Measurements from ENCODE around the gene DDX50.
A peak's percentile ranks its signal among the peaks of the same experiment; 100 is the strongest.

Gene DDX50

GRCh38 chr10:68878496-68878895 lies 22.6 kb upstream of the DDX50 start:
- no peak overlapping the region for H3K4me3 ChIP-seq (ENCODE audit: control insufficient read depth in 1 of 7, extremely low read depth in 1 of 7, insufficient read depth in 4 of 7, low read depth in 2 of 7, low read length in 6 of 7)
- no peaks in the 10 kb centered on the region for H3K4me1 ChIP-seq (ENCODE audit: control extremely low read depth in 1 of 4, control insufficient read depth in 4 of 4, insufficient read depth in 4 of 4, low read length in 3 of 4)
- H3K27ac ChIP-seq (ENCODE audit: insufficient read depth in 1 of 2, low read depth in 1 of 2, low read length in 2 of 2, poor library complexity in 1 of 2, severe bottlenecking in 2 of 2): no peak overlapping the region
- no peak for DNase-seq
- ChIA-PET POLR2A (no interaction called here), CTCF (interaction anchor here (0.9 to 1.3 kb wide), 2 partner anchors 10 to 13 kb away, joined by 4 read pairs; no protein-coding TSS in a partner anchor)
- H3K27me3 ChIP-seq (replicated peaks in 2 of 5; ENCODE audit: control insufficient read depth in 4 of 5, insufficient read depth in 5 of 5, low read length in 4 of 5): no peaks in the 10 kb centered on the region
- H3K9me3 ChIP-seq (ENCODE audit: control extremely low read depth in 1 of 5, control insufficient read depth in 4 of 5, insufficient read depth in 2 of 5, low read depth in 1 of 5, low read length in 4 of 5): no peaks in the 10 kb centered on the region
- H3K36me3 ChIP-seq (ENCODE audit: control insufficient read depth in 4 of 4, insufficient read depth in 4 of 4, low read length in 3 of 4): peaks cover 0 to 2% (median 0%) of the 10 kb centered on the region in 4 experiments

GRCh38 chr10:68879628-68880027 lies 21.5 kb upstream of the DDX50 start:
- Histone ChIP-seq H3K4me3 (ENCODE audit: control insufficient read depth in 1 of 7, extremely low read depth in 1 of 7, insufficient read depth in 4 of 7, low read depth in 2 of 7, low read length in 6 of 7) (no peak overlapping the region), H3K9me3 (ENCODE audit: control extremely low read depth in 1 of 5, control insufficient read depth in 4 of 5, insufficient read depth in 2 of 5, low read depth in 1 of 5, low read length in 4 of 5) (no peaks in the 10 kb centered on the region), H3K27ac (ENCODE audit: insufficient read depth in 1 of 2, low read depth in 1 of 2, low read length in 2 of 2, poor library complexity in 1 of 2, severe bottlenecking in 2 of 2) (no peak overlapping the region), H3K27me3 (replicated peaks in 2 of 5; ENCODE audit: control insufficient read depth in 4 of 5, insufficient read depth in 5 of 5, low read length in 4 of 5) (no peaks in the 10 kb centered on the region), H3K4me1 (ENCODE audit: control extremely low read depth in 1 of 4, control insufficient read depth in 4 of 4, insufficient read depth in 4 of 4, low read length in 3 of 4) (no peaks in the 10 kb centered on the region), H3K36me3 (ENCODE audit: control insufficient read depth in 4 of 4, insufficient read depth in 4 of 4, low read length in 3 of 4) (peaks cover 0 to 2% (median 0%) of the 10 kb centered on the region in 4 experiments)
- POLR2A ChIA-PET: no interaction called here
- 100% methylated on average over 2 of the region's 2 CpGs for WGBS (ENCODE audit: insufficient coverage)
- CTCF ChIA-PET: no interaction called here
- DNase-seq: no peak

- no peak overlapping the region for H3K27ac ChIP-seq (ENCODE audit: insufficient read depth in 1 of 2, low read depth in 1 of 2, low read length in 2 of 2, poor library complexity in 1 of 2, severe bottlenecking in 2 of 2)
- H3K4me1 ChIP-seq (ENCODE audit: control extremely low read depth in 1 of 4, control insufficient read depth in 4 of 4, insufficient read depth in 4 of 4, low read length in 3 of 4): no peaks in the 10 kb centered on the region
- 100% methylated on average over 1 of the region's 4 CpGs for WGBS (ENCODE audit: insufficient coverage)
- no peaks in the 10 kb centered on the region for H3K9me3 ChIP-seq (ENCODE audit: control extremely low read depth in 1 of 5, control insufficient read depth in 4 of 5, insufficient read depth in 2 of 5, low read depth in 1 of 5, low read length in 4 of 5)
- H3K27me3 ChIP-seq (replicated peaks in 2 of 5; ENCODE audit: control insufficient read depth in 4 of 5, insufficient read depth in 5 of 5, low read length in 4 of 5): no peaks in the 10 kb centered on the region
- no peaks in the 10 kb centered on the region for H3K36me3 ChIP-seq (ENCODE audit: control insufficient read depth in 4 of 4, insufficient read depth in 4 of 4, low read length in 3 of 4)
- DNase-seq: no peak
- no peak overlapping the region for H3K4me3 ChIP-seq (ENCODE audit: control insufficient read depth in 1 of 7, extremely low read depth in 1 of 7, insufficient read depth in 4 of 7, low read depth in 2 of 7, low read length in 6 of 7)
- ChIA-PET POLR2A (no interaction called here), CTCF (no interaction called here)
Measured at GRCh38 chr10:68880181-68880580, 20.9 kb upstream of the DDX50 start.

DNA sequence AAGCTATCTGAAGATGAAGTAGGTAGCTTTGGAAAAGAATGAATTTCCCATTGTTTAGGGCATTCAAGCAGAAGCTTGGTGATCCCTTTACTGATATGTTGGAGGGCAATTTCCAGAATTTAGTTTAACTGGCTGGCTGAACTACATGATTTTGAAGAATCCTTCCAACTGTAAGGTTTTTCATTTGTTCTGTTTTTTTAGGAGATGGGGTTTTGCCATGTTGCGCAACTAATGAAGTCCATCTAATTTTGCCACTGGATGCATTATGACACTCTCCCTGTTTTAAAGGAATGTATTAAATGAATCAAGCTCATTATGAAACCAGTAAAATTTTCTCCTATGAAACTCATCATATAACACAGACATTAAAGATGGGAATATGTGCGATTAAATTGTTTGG lies 6.1 kb upstream of the DDX50 start:
- ChIA-PET POLR2A (no interaction called here), CTCF (interaction anchor here (0.7 to 3.1 kb wide), 3 partner anchors 94 to 344 kb away, joined by 3 to 10 read pairs (median 5); no protein-coding TSS in a partner anchor)
- Histone ChIP-seq H3K4me1 (ENCODE audit: control extremely low read depth in 1 of 4, control insufficient read depth in 4 of 4, insufficient read depth in 4 of 4, low read length in 3 of 4) (peaks cover 0 to under 1% (median under 1%) of the 10 kb centered on the region in 4 experiments), H3K36me3 (ENCODE audit: control insufficient read depth in 4 of 4, insufficient read depth in 4 of 4, low read length in 3 of 4) (no peaks in the 10 kb centered on the region), H3K27me3 (replicated peaks in 2 of 5; ENCODE audit: control insufficient read depth in 4 of 5, insufficient read depth in 5 of 5, low read length in 4 of 5) (no peaks in the 10 kb centered on the region), H3K27ac (ENCODE audit: insufficient read depth in 1 of 2, low read depth in 1 of 2, low read length in 2 of 2, poor library complexity in 1 of 2, severe bottlenecking in 2 of 2) (no peak overlapping the region), H3K9me3 (ENCODE audit: control extremely low read depth in 1 of 5, control insufficient read depth in 4 of 5, insufficient read depth in 2 of 5, low read depth in 1 of 5, low read length in 4 of 5) (no peaks in the 10 kb centered on the region), H3K4me3 (ENCODE audit: control insufficient read depth in 1 of 7, extremely low read depth in 1 of 7, insufficient read depth in 4 of 7, low read depth in 2 of 7, low read length in 6 of 7) (no peak overlapping the region)
- no peak for DNase-seq
- WGBS (ENCODE audit: insufficient coverage): no CpG with 5 or more reads among the region's 2 CpGs

GRCh38 chr10:68897336-68897741 lies 3.8 kb upstream of the DDX50 start:
- POLR2A ChIA-PET: no interaction called here
- CTCF ChIA-PET: interaction anchor here (0.7 to 3.1 kb wide), 8 partner anchors 34 to 1112 kb away, joined by 3 to 10 read pairs (median 4); partner anchors contain the start of gene STOX1
- Histone ChIP-seq H3K27me3 (replicated peaks in 2 of 5; ENCODE audit: control insufficient read depth in 4 of 5, insufficient read depth in 5 of 5, low read length in 4 of 5) (no peaks in the 10 kb centered on the region), H3K4me1 (ENCODE audit: control extremely low read depth in 1 of 4, control insufficient read depth in 4 of 4, insufficient read depth in 4 of 4, low read length in 3 of 4) (peaks cover 7 to 17% (median 14%) of the 10 kb centered on the region in 4 experiments), H3K9me3 (ENCODE audit: control extremely low read depth in 1 of 5, control insufficient read depth in 4 of 5, insufficient read depth in 2 of 5, low read depth in 1 of 5, low read length in 4 of 5) (no peaks in the 10 kb centered on the region), H3K4me3 (ENCODE audit: control insufficient read depth in 1 of 7, extremely low read depth in 1 of 7, insufficient read depth in 4 of 7, low read depth in 2 of 7, low read length in 6 of 7) (no peak overlapping the region), H3K36me3 (ENCODE audit: control insufficient read depth in 4 of 4, insufficient read depth in 4 of 4, low read length in 3 of 4) (no peaks in the 10 kb centered on the region), H3K27ac (ENCODE audit: insufficient read depth in 1 of 2, low read depth in 1 of 2, low read length in 2 of 2, poor library complexity in 1 of 2, severe bottlenecking in 2 of 2) (no peak overlapping the region)
- peak; percentile 70 to 80 (median 73) for DNase-seq
- no CpG with 5 or more reads among the region's 3 CpGs for WGBS (ENCODE audit: insufficient coverage)

GRCh38 chr10:68899186-68899745 lies 1.8 kb upstream of the DDX50 start:
- H3K4me3 ChIP-seq (ENCODE audit: control insufficient read depth in 1 of 7, extremely low read depth in 1 of 7, insufficient read depth in 4 of 7, low read depth in 2 of 7, low read length in 6 of 7): no peak overlapping the region
- H3K4me1 ChIP-seq (ENCODE audit: control extremely low read depth in 1 of 4, control insufficient read depth in 4 of 4, insufficient read depth in 4 of 4, low read length in 3 of 4): peaks cover 9 to 22% (median 18%) of the 10 kb centered on the region in 4 experiments
- ChIA-PET POLR2A (no interaction called here), CTCF (interaction anchor here (0.6 to 1.5 kb wide), 8 partner anchors 8 to 195 kb away, joined by 3 to 5 read pairs (median 4); no protein-coding TSS in a partner anchor)
- H3K27me3 ChIP-seq (replicated peaks in 2 of 5; ENCODE audit: control insufficient read depth in 4 of 5, insufficient read depth in 5 of 5, low read length in 4 of 5): no peaks in the 10 kb centered on the region
- no peak overlapping the region for H3K27ac ChIP-seq (ENCODE audit: insufficient read depth in 1 of 2, low read depth in 1 of 2, low read length in 2 of 2, poor library complexity in 1 of 2, severe bottlenecking in 2 of 2)
- H3K9me3 ChIP-seq (ENCODE audit: control extremely low read depth in 1 of 5, control insufficient read depth in 4 of 5, insufficient read depth in 2 of 5, low read depth in 1 of 5, low read length in 4 of 5): no peaks in the 10 kb centered on the region
- no peak for DNase-seq
- WGBS (ENCODE audit: insufficient coverage): 94% methylated on average over 4 of the region's 8 CpGs
- H3K36me3 ChIP-seq (ENCODE audit: control insufficient read depth in 4 of 4, insufficient read depth in 4 of 4, low read length in 3 of 4): peaks cover 0 to 3% (median 0%) of the 10 kb centered on the region in 4 experiments

DNA sequence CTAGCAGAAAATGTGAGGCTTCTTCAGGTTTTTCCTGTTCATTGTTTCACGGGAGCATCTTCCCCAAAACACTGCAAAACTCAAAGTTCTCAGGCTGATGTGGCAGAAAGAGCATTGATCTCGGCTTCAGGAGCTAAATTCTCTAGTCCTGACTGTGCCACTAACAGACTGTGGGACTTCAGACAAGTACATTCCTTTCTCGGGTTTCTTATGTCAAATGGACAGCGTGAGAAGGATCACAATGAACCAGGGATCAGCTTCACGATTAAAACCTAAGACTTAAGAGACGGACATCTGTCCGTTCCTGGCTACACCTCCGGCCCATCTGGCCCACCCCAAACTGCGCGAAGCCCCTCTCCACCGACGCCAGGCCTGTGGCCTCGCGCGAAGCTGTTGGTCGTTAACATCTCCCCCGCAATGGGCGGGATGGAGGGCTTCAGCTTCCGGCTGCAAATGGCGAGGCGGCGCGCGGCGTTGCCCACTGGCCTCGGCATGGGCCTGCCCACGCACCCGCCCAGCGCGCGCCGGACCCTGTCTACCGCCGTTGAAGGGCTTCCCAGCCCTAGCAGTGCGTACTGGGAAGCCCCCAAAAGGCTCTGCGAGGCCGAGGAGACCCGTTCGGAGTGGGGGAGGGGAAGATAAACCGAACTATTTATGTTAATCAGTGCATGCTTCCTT lies 549 bp upstream of the DDX50 start:
- Histone ChIP-seq H3K27ac (ENCODE audit: insufficient read depth in 1 of 2, low read depth in 1 of 2, low read length in 2 of 2, poor library complexity in 1 of 2, severe bottlenecking in 2 of 2) (peak overlapping the region; percentile 97 to 98), H3K4me1 (ENCODE audit: control extremely low read depth in 1 of 4, control insufficient read depth in 4 of 4, insufficient read depth in 4 of 4, low read length in 3 of 4) (peaks cover 9 to 22% (median 18%) of the 10 kb centered on the region in 4 experiments), H3K4me3 (ENCODE audit: control insufficient read depth in 1 of 7, extremely low read depth in 1 of 7, insufficient read depth in 4 of 7, low read depth in 2 of 7, low read length in 6 of 7) (peak overlapping the region; percentile 66 to 93 (median 88)), H3K9me3 (ENCODE audit: control extremely low read depth in 1 of 5, control insufficient read depth in 4 of 5, insufficient read depth in 2 of 5, low read depth in 1 of 5, low read length in 4 of 5) (no peaks in the 10 kb centered on the region), H3K27me3 (replicated peaks in 2 of 5; ENCODE audit: control insufficient read depth in 4 of 5, insufficient read depth in 5 of 5, low read length in 4 of 5) (no peaks in the 10 kb centered on the region), H3K36me3 (ENCODE audit: control insufficient read depth in 4 of 4, insufficient read depth in 4 of 4, low read length in 3 of 4) (peaks cover 0 to 4% (median 2%) of the 10 kb centered on the region in 4 experiments)
- no peak for DNase-seq
- ChIA-PET CTCF (interaction anchor here (0.9 to 1.4 kb wide), 6 partner anchors 29 to 194 kb away, joined by 3 to 5 read pairs (median 4); no protein-coding TSS in a partner anchor), POLR2A (interaction anchor here (0.9 kb wide), 1 partner anchor 192 kb away, joined by 3 read pairs; no protein-coding TSS in a partner anchor)
- WGBS (ENCODE audit: insufficient coverage): 12% methylated on average over 31 of the region's 40 CpGs

Measured in common myeloid progenitor, CD34-positive (primary cell).